Activated CD4-positive, CD25-positive, alpha-beta regulatory T cell (primary cell): ENCODE data around the gene CFAP43.

Experiments used
- DNase-seq, 4 experiments: peaks; one replicate each; lab custom pipeline; 2025; lab: John Stamatoyannopoulos, UW

The CFAP43 gene

GRCh38 chr10:104092749-104093148 is 139.4 kb downstream of the CFAP43 start:
- DNase-seq: no peak

DNA sequence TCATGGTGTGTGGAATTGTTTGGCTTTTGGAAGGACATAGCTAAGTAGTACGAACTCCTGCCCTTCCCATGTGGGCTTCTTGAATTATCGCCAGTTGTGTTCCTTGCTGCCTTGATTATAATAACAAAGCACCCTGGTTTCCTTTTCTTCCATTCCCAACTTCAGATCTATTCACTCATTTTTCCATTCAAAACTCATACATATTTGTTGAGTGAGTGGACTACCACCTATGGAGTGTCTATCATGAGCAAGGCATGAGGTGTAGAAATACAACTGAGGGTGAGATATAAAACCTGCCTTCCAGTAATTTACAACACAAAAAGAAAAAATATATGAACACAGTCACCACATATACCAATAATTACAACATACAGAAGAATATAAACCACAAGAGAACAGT is 141.6 kb downstream of the CFAP43 start:
- DNase-seq: no peak

- DNase-seq: no peak
Observed at GRCh38 chr10:104089621-104090020, 142.5 kb downstream of the CFAP43 start.

DNA sequence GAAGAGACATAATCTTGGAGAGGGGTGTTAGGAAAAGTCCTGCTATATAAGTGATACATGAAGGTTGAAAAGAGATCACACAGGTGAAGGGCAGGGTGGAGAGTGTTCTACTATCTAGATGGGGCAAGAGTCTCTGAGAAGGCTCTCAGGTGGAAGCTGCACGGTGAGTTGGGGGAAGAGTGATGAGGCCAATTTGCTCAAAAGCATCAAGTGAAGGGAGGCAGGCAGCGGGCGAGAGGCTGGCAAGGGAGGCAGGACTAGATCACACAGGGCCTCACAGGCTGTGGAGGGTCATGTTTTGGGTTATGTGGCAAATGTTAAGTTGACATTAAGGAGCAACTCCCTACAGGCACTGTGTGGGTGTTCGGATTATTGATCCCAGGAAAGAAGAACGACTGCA is 143.9 kb downstream of the CFAP43 start:
- no peak for DNase-seq

- DNase-seq: no peak
Observed at GRCh38 chr10:104085801-104086400, 146.3 kb downstream of the CFAP43 start, which contains the start of gene COL17A1. Gene COL17A1 (minus strand): TSS chr10:104085880. CDS start chr10:104080673, 5,207 bp downstream.

DNA sequence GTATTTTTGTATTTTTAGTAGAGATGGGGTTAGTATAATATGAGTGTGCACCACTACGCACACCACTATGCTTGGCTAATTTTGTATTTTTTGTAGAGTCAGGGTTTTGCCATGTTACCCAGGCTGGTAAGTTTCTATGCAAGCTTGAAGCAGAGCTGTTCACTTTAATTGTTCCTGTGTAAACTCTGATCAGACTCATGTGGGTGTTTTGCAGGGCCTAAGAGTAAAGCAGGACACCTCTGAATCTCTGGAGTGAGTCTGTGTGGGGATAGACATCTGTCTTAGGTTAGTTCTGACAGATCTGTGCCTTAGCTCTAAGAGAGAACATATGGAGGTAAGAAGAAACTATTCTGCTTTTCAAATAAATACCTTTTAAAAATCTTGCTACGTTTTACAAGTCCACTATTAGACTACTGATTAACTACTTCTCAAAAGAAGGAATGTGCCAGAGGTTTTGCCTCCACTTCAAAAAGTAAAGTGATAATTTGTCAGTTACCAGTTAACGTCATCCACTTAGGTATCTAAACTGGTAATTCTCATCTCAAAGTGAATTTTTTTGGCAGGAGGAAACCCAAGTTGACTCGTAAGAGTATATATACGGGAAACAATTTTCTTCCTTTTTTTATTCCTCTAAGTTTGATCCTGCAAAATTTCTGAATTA is 147.6 kb downstream of the CFAP43 start:
- DNase-seq: no peak

- no peak for DNase-seq
Observed at GRCh38 chr10:104081998-104082397, 150.2 kb downstream of the CFAP43 start.

DNA sequence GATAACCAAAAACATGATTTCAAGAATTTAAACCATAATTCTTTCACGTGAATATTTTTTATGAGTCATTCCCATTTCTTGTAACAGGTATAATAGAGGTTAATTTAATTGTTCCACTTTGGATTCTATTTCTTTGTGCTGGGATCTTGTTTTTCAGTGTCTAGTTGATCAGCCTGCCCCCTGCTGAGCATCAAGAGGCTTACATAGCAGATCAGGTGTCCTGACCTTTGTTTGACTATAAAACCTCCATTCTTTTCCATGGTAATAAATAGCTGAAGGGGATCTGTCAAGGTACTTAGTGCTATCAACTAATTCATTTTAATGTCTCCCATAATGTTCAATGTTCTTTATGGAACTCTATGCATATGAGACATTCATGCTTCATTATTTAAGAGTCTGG is 151.4 kb downstream of the CFAP43 start:
- no peak for DNase-seq
